GM19463 (cell line): ENCODE data around the gene CHSY3.
"Not testable (repeated sequence)": the region's sequence is repeated elsewhere in the genome, so short reads cannot be mapped to it uniquely, and the experiment has no call there.

Experiments used
- ATAC-seq: cut with Tn5 transposase; IDR thresholded peaks from one replicate; pipeline ENCODE4 v1.9.1; 2021; ENCODE audit warnings: mild to moderate bottlenecking, moderate library complexity; ENCODE audit not compliant: unreplicated experiment

CHSY3 gene

DNA sequence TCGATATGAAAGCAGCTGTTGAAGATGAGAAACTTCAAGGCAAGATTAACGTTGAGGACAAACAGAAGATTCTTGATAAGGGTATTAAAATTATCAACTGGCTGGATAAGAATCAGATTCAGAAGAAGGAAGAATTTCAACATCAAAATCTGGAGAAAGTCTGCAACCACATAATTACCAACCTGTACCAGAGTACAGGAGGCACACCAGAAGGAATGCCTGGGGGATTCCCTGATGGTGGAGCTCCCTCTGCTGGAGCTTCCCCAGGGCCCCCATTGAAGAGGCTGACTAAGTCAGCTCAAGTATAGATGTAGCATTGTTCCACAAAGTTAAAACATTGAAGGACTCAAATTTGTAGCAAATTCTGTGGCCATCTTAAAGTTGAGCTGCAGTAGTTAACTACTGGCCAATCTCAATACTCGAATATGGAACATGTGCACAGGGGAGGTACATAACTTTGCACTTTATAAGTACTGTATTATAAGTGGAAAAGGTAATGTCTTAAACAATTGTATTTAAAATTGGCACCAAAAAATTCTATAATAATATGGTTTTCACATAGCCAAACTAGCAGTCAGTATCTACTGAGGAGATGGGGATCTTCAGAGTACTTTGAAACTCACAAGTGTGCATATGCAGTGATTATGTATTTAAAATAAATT, 237.5 kb downstream of the CHSY3 start:
- peak; percentile 76 for ATAC-seq

DNA sequence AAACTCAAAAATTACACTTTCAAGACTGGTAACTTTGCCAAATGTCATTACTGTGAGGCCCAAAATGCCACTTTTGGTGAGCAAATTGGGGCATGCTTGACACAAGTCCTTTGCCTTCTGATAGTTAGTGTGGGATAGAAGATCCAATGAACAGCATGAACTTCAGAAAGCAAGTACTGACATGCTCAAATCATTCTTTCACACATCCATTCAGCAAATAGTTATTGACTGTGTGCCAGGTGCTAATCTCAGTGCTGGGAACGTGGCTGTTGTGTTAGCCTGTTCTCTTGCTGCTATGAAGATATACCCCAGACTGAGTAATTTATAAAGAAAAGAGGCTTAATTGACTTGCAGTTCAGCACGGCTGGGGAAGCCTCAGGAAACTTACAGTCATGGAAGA, 247.0 kb downstream of the CHSY3 start:
- no peak for ATAC-seq

GRCh38 chr5:130155345-130156011, 251.2 kb downstream of the CHSY3 start:
- no peak for ATAC-seq

DNA sequence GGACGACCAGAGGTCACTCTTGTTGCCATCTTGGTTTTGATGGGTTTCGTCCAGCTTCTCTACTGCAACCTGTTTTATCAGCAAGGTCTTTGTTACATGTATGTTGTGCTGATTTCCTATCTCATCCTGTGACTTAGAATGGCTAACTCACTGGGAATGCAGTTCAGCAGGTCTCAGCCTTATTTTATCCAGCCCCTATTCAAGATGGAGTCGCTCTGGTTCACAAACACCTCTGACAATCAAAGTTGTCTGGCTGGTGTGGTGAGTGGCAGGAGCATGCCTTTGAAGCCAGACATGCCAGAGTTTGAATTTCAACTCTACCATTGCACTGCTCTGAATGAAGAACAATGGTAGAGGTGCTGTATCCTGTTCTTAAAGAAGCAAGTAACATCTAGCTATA, 253.8 kb downstream of the CHSY3 start:
- ATAC-seq = no peak

- ATAC-seq = no peak
These were observed 255.7 kb downstream of the CHSY3 start for GRCh38 chr5:130159968-130160367.

- ATAC-seq = no peak
These were observed 260.7 kb downstream of the CHSY3 start for GRCh38 chr5:130164966-130165365.

GRCh38 chr5:130166839-130167490, 262.7 kb downstream of the CHSY3 start:
- ATAC-seq = no peak

DNA sequence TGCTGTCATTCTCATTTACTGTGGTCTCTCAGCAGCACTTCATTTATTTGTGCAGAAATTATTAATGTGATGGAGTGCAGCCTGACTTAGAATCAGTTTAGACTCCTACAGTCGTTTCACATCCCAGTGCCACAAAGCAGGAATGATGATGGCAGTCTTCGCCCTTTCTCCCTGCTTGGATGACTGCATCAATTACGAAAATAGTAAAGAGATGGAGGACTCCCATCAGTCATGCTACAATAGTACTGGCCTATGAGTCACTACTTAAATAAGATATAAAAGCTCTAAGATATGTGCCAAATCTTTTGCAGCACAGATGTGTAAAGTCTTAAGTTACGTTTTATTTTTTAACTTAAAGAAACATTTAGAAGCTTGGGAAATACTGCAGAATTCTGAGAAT, 263.9 kb downstream of the CHSY3 start:
- no peak for ATAC-seq

DNA sequence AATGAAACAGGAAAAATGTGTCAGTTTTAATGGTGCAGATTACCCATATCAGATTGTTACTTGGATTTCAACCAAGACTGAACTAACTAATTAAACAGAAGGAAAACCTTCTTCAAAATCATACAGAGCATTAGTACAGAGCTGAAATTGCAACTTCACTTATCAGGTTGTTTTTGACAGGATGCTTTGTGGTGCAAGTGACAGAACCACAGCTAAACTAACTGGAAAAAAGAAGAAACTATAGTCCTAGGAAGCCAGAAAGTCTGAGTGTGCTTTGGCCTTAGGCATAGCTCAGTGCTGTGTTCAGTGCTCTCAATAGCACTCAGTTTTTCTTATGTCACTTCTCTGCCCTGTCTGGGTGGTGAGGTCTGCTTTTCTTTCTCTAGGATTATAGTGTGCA, 267.4 kb downstream of the CHSY3 start:
- no peak for ATAC-seq

GRCh38 chr5:130183115-130183514, 278.9 kb downstream of the CHSY3 start:
- ATAC-seq = no peak

DNA sequence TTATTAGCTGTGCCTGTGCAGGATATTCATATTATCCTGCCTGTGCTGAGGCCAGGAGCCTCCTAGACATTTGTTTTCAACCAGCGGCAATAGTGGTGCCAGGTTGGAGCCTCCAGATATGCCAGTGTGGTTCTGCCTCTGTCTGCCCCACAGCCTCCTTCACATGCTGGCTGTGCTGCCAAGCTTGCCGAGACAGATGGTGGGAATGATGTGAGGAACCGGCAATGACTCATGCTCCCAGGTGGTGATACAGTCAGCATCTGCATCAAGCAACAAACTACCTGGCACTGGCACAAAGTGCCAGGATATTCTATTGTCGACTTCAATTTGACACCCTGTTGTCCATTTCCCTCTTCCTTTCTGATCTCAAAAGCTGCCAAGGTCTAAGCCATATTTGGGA, 285.7 kb downstream of the CHSY3 start:
- no peak for ATAC-seq

- ATAC-seq = peak; percentile 79
These were observed 294.7 kb downstream of the CHSY3 start for GRCh38 chr5:130198927-130199326.

- ATAC-seq = no peak
These were observed 302.4 kb downstream of the CHSY3 start for GRCh38 chr5:130206686-130207085.

- no peak for ATAC-seq
These were observed 309.3 kb downstream of the CHSY3 start for GRCh38 chr5:130213607-130214006.

DNA sequence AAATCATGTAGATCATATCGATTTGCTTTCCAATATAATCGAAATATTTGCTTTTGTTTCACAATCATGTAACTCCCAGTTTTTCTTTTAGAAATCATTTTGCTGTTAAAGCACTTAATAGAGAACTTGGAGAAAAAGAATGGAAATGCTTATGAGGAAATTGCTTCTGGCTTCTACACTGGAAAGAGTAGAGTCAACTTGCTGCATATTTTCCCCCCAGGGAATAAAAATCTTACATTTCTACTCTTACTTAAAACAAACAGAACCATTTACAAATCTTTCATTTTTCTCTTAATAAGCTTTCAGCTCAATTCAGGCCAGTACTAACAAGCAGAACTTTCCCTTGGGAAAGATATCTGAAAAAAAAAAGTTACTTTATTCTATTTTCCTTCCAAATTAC, 312.0 kb downstream of the CHSY3 start:
- no peak for ATAC-seq

DNA sequence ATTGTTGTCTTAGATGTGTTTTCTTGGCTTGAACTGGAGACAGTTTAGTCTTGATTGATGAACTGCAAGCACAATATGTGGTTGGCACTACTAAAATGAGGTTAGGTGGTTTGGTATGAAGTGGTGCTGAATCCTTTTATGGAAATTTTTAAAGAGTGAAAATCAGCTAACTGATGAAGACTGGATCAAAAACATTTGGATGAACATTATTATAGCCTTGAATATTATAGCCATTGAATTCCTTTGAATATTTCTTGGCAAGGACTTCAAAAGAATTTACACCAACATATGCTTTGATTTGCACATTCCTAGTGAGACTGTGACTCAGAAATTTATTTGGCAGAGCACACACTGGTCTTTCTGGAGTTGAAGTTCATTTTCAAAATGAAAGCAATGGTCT, 318.3 kb downstream of the CHSY3 start:
- ATAC-seq = no peak

DNA sequence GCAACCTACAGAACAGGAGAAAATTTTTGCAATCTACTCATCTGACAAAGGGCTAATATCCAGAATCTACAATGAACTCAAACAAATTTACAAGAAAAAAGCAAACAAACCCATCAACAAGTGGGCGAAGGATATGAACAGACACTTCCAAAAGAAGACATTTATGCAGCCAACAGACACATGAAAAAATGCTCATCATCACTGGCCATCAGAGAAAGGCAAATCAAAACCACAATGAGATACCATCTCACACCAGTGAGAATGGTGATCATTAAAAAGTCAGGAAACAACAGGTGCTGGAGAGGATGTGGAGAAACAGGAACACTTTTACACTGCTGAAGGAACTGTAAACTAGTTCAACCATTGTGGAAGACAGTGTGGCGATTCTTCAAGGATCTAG, 322.3 kb downstream of the CHSY3 start:
- not testable (repeated sequence) for ATAC-seq

DNA sequence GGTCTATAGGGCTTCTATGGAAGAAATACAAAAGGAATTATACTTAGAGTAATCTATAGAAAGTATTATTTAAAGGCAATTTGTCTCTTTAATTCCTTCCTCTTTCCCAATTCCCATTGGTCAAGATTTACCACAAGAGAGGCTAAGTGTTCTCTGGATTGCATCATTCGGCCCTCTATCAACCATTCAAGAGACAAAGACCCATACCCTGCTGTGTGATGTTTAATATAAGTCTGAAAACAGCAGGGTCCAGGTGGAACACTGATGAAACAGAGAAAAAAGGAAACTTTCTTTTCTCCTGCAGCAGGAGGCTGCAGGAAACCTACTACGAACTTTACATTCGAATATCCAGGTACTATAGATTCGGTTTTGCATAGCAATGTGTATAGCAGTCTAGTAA, 323.4 kb downstream of the CHSY3 start:
- ATAC-seq = no peak

DNA sequence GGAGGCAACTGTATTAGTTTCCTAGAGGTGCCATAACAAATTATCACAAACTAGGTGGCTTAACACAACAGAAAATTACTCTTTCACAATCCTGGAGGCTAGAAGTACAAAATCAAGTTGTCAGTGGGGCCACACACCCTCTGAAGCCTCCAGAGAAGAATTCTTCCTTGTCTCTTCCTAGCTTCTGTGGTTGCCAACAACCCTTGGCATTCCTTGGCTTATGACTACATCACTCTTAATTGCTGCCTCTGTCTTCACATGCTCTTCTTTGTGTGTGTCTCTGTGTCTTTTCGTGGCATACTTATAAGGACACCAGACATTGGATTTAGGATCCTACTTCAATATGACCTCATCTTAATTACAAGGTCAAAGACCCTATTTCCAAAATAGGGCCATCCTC, 327.5 kb downstream of the CHSY3 start:
- no peak for ATAC-seq

DNA sequence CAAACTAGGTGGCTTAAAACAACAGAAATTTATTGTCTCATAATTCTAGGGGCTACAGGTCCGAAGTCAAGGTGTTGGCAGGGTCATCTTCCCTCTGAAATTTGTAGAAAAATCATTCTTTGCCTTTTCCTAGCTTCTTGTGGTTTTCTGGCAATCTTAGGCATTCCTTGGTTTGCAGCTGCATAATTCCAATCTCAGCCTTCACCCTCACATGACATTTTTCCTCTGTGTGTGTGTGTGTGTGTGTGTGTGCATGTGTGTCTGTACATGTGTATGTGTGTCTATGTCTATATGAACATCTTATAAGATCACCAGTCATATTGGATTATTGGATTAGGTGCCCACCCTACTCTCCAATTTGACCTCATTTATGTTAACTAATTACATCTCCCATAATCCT, 330.6 kb downstream of the CHSY3 start:
- ATAC-seq = no peak
